ENCODE results near the gene INPP4B. TPM values are rescaled to one million over a fixed set of nuclear protein-coding genes. Genes with fewer than 3 reads are reported as not detected.

Gene INPP4B
- total RNA-seq, 1 experiment from 2014 or later = 0.07 TPM

DNA sequence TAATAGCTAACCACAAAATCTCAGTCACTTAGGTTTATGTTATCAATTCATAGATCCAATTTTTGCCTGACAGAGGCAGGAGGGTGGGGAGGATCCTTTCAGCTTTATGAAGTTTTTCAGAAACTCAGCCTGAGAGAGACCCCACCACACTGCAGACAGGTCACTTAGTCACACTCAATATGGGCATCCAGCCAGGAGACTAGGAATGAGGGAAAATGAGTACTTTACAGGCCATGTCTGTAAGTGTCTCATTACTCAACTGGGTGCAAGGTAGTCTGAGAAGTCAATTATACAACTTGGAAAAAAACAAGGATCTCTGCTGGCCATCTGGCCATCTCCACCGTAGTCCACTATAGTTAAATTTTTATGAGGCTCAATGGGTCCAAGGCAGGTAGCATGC, 365.9 kb downstream of the INPP4B start:
- no peak overlapping the region for H3K27ac Mint-ChIP-seq
- Histone ChIP-seq H2BK12ac (ENCODE audit: insufficient read length, low read depth, low read length) (no peak overlapping the region), H3K4me1 (ENCODE audit: insufficient read depth, low read length) (no peaks in the 10 kb centered on the region), H3K9ac (ENCODE audit: extremely low read depth, insufficient read length, low read length) (no peak overlapping the region), H3K4me2 (ENCODE audit: insufficient read depth, insufficient read length, low read length) (no peak overlapping the region), H3K23ac (ENCODE audit: insufficient read length, low read depth, low read length) (no peak overlapping the region), H3K27me3 (ENCODE audit: insufficient read depth, low read length) (no peaks in the 10 kb centered on the region), H3K56ac (ENCODE audit: insufficient read length, low read depth, low read length) (no peak overlapping the region), H3K18ac (ENCODE audit: insufficient read length, low read depth, low read length) (no peak overlapping the region), H4K20me1 (ENCODE audit: control insufficient read depth, insufficient read depth, insufficient read length) (no peaks in the 10 kb centered on the region), H2BK5ac (ENCODE audit: insufficient read length, low read length) (no peak overlapping the region), H2AK5ac (ENCODE audit: insufficient read length, low read length) (no peak overlapping the region), H3T11ph (ENCODE audit: low read length) (no peak overlapping the region), H3K79me2 (ENCODE audit: insufficient read depth, low read length) (no peaks in the 10 kb centered on the region), H3K4ac (ENCODE audit: low read depth, low read length) (no peak overlapping the region), H3K9me3 (ENCODE audit: control insufficient read depth, low read depth, low read length) (no peaks in the 10 kb centered on the region), H2BK15ac (ENCODE audit: low read depth, low read length) (no peak overlapping the region), H4K5ac (ENCODE audit: insufficient read length, low read depth, low read length) (no peak overlapping the region), H4K91ac (ENCODE audit: insufficient read length, low read depth, low read length) (no peak overlapping the region), H3K23me2 (ENCODE audit: insufficient read length, low read depth, low read length, poor library complexity, severe bottlenecking) (no peaks in the 10 kb centered on the region), H4K8ac (replicated peaks; ENCODE audit: insufficient read length, low read depth, low read length) (no peak overlapping the region), H2BK20ac (ENCODE audit: low read depth, low read length, poor library complexity, severe bottlenecking) (no peak overlapping the region), H2AFZ (ENCODE audit: low read length) (no peak overlapping the region), H2BK120ac (ENCODE audit: low read depth, low read length, poor library complexity, severe bottlenecking) (no peak overlapping the region), H3K27ac (ENCODE audit: insufficient read length, low read depth, low read length) (no peak overlapping the region), H3K14ac (ENCODE audit: insufficient read depth, low read length) (no peak overlapping the region), H3K79me1 (ENCODE audit: insufficient read depth, low read depth, low read length, poor library complexity, severe bottlenecking) (no peaks in the 10 kb centered on the region)
- no peaks in the 10 kb centered on the region for H3K36me3 Mint-ChIP-seq (ENCODE audit: insufficient read depth in 1 of 3, low read depth in 3 of 3)
- no peaks in the 10 kb centered on the region for H3K27me3 Mint-ChIP-seq (ENCODE audit: low read depth)
- H3K4me1 Mint-ChIP-seq = no peaks in the 10 kb centered on the region
- H3K9me3 Mint-ChIP-seq = no peaks in the 10 kb centered on the region
- DNase-seq = no peak
- TF ChIP-seq, protein P1, sequence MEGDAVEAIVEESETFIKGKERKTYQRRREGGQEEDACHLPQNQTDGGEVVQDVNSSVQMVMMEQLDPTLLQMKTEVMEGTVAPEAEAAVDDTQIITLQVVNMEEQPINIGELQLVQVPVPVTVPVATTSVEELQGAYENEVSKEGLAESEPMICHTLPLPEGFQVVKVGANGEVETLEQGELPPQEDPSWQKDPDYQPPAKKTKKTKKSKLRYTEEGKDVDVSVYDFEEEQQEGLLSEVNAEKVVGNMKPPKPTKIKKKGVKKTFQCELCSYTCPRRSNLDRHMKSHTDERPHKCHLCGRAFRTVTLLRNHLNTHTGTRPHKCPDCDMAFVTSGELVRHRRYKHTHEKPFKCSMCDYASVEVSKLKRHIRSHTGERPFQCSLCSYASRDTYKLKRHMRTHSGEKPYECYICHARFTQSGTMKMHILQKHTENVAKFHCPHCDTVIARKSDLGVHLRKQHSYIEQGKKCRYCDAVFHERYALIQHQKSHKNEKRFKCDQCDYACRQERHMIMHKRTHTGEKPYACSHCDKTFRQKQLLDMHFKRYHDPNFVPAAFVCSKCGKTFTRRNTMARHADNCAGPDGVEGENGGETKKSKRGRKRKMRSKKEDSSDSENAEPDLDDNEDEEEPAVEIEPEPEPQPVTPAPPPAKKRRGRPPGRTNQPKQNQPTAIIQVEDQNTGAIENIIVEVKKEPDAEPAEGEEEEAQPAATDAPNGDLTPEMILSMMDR (conservative IDR thresholded peaks at IDR 0.05) = no peak
- no peak overlapping the region for H3K4me3 Mint-ChIP-seq
- no CpG with 5 or more reads among the region's 1 CpG for WGBS (ENCODE audit: extremely low coverage, insufficient read length, low lambda C conversion rate)

Measured in H9 (cell line).